Activated T-helper 1 cell treated with Interleukin-2 at 50 U/mL for 16 hours (primary cell): ENCODE data around the gene ADAMTS17.

ENCODE experiments used
- DNase-seq: peaks from one replicate; pipeline ENCODE4 v3.0.0-alpha.2; 2020; ENCODE audit warnings: low read depth

Gene ADAMTS17

GRCh38 chr15:100201376-100202280 is 140.1 kb downstream of the ADAMTS17 start:
- DNase-seq = no peak

GRCh38 chr15:100200287-100200880 is 141.4 kb downstream of the ADAMTS17 start:
- DNase-seq = no peak

GRCh38 chr15:100199711-100200286 is 142.0 kb downstream of the ADAMTS17 start:
- DNase-seq = no peak

GRCh38 chr15:100198442-100198841 is 143.3 kb downstream of the ADAMTS17 start:
- no peak for DNase-seq

GRCh38 chr15:100196326-100197058 is 145.3 kb downstream of the ADAMTS17 start:
- no peak for DNase-seq

GRCh38 chr15:100194996-100195395 is 146.8 kb downstream of the ADAMTS17 start:
- DNase-seq = no peak

- DNase-seq = no peak
Observed at GRCh38 chr15:100193277-100193860, 148.4 kb downstream of the ADAMTS17 start.

GRCh38 chr15:100192097-100193080 is 149.4 kb downstream of the ADAMTS17 start:
- no peak for DNase-seq

- no peak for DNase-seq
Observed at GRCh38 chr15:100191161-100191560, 150.6 kb downstream of the ADAMTS17 start.

GRCh38 chr15:100190675-100191074 is 151.1 kb downstream of the ADAMTS17 start:
- DNase-seq = no peak

- DNase-seq = no peak
Observed at GRCh38 chr15:100189849-100190248, 151.9 kb downstream of the ADAMTS17 start.

- DNase-seq = no peak
Observed at GRCh38 chr15:100189319-100189718, 152.5 kb downstream of the ADAMTS17 start.

GRCh38 chr15:100187677-100188076 is 154.1 kb downstream of the ADAMTS17 start:
- DNase-seq = no peak

- DNase-seq = no peak
Observed at GRCh38 chr15:100186960-100187359, 154.8 kb downstream of the ADAMTS17 start.

- no peak for DNase-seq
Observed at GRCh38 chr15:100186366-100186765, 155.4 kb downstream of the ADAMTS17 start.

GRCh38 chr15:100183921-100184495 is 157.8 kb downstream of the ADAMTS17 start:
- no peak for DNase-seq

- DNase-seq = no peak
Observed at GRCh38 chr15:100180921-100181320, 160.9 kb downstream of the ADAMTS17 start.

- no peak for DNase-seq
Observed at GRCh38 chr15:100175406-100176114, 166.2 kb downstream of the ADAMTS17 start.

GRCh38 chr15:100174904-100175275 is 166.9 kb downstream of the ADAMTS17 start:
- no peak for DNase-seq
